Retinal pigment epithelial cell (primary cell): ENCODE data around the gene ASPRV1.

Experiments used
- DNase-seq: peaks from one replicate; pipeline ENCODE4 v3.0.0-alpha.2; 2010; ENCODE audit warnings: low read depth
- H3K4me3 ChIP-seq: 2 replicates; pipeline ENCODE4 v1.5.1; 2011; ENCODE audit warnings: mild to moderate bottlenecking, low read length, control low read depth, moderate library complexity
- CTCF ChIP-seq: conservative IDR thresholded peaks from 2 replicates; pipeline ENCODE4 v1.5.1; 2011; ENCODE audit warnings: low read depth, low read length, control low read depth, inconsistent platforms

The ASPRV1 gene

DNA sequence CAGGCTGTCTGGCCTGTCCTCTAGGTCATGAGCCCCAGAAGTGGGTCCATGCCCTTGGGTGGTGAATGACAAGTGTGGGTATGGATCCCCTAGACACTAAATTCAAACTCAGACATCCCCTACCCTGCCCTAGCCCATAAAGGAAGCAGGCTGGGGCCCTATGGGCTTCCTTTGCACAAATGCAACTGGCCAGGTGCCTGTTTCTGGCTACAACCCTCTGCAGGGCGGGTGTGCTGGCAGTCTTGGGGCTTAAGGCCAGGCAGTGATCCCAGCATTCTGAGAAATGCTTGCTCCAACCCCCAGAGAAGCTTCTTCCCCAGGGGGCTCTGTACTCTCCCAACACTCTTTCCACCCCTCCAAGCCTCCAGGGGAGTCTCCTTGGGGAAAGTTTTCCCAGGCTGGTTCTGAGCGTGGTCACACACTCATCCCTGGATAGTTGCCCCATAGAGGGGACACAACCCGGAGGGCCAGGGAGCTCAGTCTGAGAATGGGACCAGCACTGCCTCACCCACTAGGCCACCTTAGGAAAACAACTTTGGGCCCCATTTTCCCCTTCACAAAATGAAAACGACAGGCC, 16.6 kb upstream of the ASPRV1 start:
- no peak for TF ChIP-seq CTCF
- DNase-seq = no peak
- no peak overlapping the region for H3K4me3 ChIP-seq

GRCh38 chr2:69977186-69977585, 15.8 kb upstream of the ASPRV1 start:
- no peak for TF ChIP-seq CTCF
- no peak overlapping the region for H3K4me3 ChIP-seq
- DNase-seq = no peak

GRCh38 chr2:69975853-69976462, 14.5 kb upstream of the ASPRV1 start:
- no peak overlapping the region for H3K4me3 ChIP-seq
- no peak for TF ChIP-seq CTCF
- DNase-seq = no peak

GRCh38 chr2:69975136-69975852, 13.9 kb upstream of the ASPRV1 start:
- H3K4me3 ChIP-seq = no peak overlapping the region
- no peak for DNase-seq
- no peak for TF ChIP-seq CTCF

DNA sequence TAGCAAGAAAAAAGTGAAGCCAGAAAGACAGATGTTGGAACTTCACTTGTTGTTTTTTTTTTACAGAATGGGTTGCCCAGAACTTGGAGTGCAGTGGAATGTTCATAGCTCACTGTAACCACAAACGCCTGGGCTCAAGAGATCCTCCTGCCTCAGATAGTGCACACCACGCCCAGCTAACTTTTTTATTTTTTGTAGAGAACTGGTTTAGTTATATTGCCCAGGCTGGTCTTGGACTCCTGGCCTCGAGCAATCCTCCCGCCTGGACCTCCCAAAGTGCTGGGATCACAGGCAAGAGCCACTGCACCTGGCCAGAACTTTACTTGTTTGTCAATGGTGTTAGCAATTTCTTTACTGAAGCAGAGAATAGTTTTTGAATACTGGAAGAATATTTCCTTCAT, 11.9 kb upstream of the ASPRV1 start:
- no peak overlapping the region for H3K4me3 ChIP-seq
- TF ChIP-seq CTCF = no peak
- no peak for DNase-seq

- no peak for DNase-seq
- no peak for TF ChIP-seq CTCF
- H3K4me3 ChIP-seq = no peak overlapping the region
Observed at GRCh38 chr2:69972822-69973221, 11.4 kb upstream of the ASPRV1 start.

DNA sequence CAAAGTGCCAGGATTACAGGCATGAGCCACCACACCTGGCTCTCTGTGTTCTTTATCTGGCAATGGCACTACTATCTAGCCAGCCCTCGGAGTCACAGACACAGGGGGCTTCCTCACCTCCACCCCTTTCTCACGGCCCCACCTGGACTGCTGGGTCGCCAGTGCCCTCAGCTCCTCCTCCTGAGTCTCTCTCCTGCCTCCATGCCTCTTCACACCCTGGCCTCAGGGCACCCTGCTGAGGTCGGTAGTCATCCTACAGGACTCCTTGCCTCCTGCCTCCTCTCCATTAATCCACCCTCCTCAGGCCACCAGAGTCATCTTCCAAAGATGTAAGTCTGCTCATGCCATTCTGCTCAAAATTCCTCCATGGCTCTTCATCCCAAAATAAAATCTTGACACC, 8.6 kb upstream of the ASPRV1 start:
- DNase-seq = no peak
- no peak overlapping the region for H3K4me3 ChIP-seq
- TF ChIP-seq CTCF = no peak
